Measurements from ENCODE around the gene GPRIN1.
A peak's percentile ranks its signal among the peaks of the same experiment; 100 is the strongest.

The GPRIN1 gene

GRCh38 chr5:176609724-176610434, at the start of gene GPRIN1:
GPRIN1 (minus strand) TSS chr5:176610156; CDS start chr5:176599834, 10,322 bp downstream.
- DNase-seq (ENCODE audit: low spot score): peak; percentile 71

- DNase-seq (ENCODE audit: low spot score): no peak
Observed at GRCh38 chr5:176659512-176659839, 49.5 kb upstream of the GPRIN1 start.

DNA sequence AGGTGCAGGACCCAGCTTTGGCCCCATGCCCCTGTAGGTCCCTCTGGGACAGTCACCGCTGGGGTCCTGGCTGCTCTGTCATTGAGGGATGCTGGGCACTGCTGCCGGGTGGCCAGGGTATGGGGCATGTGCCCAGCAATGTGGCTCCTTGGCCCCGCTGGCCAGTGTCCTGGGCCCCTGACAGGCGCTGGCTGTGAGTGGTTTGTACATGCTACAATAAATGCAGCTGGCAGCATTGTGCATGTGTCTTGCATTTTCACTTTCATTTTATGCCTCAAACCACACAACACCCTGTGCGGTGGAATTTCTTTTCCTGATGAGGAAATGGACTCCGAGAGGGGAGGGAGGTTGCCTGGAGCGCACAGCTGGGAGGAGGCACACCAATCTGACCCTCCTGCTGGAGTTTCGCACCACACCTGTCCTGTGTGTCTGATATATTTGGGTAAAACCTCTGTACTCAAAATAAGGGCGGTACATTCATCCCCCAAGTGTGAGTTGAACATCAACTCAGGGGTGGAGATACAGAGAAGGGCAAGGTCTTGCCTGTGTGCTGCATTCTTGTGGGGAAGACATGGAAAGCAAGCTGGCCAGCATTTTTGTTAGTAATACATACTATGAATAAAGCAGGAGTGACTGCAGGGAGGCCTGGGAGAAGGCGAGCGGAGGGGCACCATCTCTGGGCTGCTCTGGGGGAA, 49.0 kb upstream of the GPRIN1 start:
- DNase-seq (ENCODE audit: low spot score): no peak

DNA sequence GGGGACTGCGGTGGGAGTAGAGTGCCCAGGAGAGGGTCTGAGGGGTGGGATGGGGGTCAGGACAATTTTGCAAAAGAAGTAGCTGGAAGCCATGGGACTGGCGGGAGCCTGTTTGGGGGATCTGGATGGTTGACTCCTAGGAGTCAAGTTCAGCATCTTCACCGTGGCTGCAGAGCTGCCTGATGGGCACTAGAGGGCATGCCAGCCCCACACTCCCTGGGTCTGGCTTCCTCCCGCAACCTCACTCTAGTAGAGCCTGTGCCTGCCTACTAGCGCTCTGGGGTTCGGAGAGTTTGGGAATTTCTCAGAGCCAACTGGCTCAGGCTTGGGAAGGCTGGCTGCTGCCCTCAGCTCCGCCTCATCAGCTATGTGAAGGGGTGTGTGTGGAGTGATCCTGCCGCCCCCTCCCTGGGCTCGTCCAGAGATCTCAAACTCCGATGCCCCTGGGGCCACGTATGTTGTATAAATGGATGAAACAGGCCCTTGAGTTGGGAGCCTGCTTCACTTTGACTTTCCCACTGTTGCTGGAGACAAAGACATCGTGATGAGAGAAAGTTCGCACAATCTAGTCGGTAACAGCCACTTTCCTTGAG, 48.1 kb upstream of the GPRIN1 start:
- DNase-seq (ENCODE audit: low spot score): peak; percentile 79

DNA sequence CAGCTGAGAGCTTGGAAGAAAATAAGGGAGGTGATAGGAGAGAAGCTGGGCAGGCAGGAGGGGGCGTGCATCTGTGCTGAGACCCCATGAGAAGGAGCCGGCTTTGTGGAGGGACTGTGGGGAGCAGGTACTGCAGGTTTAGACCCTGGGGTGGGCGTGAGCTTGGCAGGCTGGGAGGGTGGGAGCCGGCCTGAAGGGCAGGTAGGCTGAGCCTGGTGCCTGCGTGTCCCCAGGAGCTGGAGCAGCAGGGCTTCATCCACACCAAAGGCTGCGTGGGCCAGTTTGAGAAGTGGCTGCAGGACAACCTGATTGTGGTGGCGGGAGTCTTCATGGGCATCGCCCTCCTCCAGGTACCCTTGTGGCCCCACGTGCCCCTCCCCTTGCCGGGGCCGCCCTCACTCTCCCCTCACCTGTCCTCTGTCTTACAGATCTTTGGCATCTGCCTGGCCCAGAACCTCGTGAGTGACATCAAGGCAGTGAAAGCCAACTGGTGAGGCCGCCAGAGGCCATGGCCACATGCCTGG, 46.6 kb upstream of the GPRIN1 start:
- DNase-seq (ENCODE audit: low spot score): no peak

GRCh38 chr5:176654856-176655255, 44.9 kb upstream of the GPRIN1 start:
- no peak for DNase-seq (ENCODE audit: low spot score)

DNA sequence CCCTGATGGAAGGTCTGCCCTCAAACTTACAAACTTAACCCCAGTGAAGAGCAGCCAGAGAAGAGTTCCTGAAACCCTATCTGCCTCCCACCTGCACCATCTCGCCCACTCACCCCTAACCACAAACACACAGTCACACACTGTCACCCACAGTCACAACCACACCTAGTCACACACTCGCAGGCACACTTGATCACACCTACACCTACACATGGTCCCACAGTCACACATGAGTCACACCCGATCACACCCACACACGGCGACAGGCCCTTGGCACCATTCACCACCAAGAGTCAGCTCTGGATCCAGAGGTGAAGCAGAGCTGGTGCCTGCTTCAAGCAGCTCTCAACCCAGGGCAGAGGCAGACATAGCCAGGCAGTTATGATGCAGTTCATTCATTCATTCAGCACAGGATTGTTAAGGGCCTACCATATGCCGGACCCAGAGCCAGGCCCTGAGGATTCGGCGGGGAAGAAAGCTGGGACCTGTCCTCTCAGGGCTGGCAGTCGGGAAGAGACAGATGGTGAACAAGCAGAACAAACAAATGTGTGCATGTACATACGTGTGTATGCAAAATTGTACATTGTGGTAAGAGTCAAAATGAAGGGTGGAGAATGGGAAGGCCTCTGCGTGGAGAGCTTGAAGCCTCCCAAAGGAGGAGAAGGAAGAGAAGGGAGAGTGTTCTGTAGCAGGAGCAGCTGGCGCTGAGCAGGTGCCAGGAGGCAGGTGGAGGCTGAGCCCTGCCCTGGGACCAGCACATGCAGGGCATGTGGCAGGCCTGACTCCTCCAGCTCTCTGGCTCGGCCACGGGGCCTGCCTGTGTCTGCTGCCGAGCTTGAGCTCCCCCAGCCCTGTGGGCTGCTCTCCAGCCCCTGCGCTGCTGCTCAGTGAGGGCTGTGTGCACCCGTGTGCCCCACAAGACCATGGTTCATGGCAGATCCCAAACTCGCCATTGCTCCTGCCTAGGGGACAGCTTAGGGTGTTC, 43.7 kb upstream of the GPRIN1 start:
- peak; percentile 77 for DNase-seq (ENCODE audit: low spot score)

GRCh38 chr5:176652136-176652535, 42.2 kb upstream of the GPRIN1 start:
- no peak for DNase-seq (ENCODE audit: low spot score)

- DNase-seq (ENCODE audit: low spot score): no peak
Observed at GRCh38 chr5:176651472-176651980, 41.6 kb upstream of the GPRIN1 start.

GRCh38 chr5:176650354-176650884, 40.5 kb upstream of the GPRIN1 start:
- no peak for DNase-seq (ENCODE audit: low spot score)

- no peak for DNase-seq (ENCODE audit: low spot score)
Observed at GRCh38 chr5:176648474-176649194, 38.7 kb upstream of the GPRIN1 start.

DNA sequence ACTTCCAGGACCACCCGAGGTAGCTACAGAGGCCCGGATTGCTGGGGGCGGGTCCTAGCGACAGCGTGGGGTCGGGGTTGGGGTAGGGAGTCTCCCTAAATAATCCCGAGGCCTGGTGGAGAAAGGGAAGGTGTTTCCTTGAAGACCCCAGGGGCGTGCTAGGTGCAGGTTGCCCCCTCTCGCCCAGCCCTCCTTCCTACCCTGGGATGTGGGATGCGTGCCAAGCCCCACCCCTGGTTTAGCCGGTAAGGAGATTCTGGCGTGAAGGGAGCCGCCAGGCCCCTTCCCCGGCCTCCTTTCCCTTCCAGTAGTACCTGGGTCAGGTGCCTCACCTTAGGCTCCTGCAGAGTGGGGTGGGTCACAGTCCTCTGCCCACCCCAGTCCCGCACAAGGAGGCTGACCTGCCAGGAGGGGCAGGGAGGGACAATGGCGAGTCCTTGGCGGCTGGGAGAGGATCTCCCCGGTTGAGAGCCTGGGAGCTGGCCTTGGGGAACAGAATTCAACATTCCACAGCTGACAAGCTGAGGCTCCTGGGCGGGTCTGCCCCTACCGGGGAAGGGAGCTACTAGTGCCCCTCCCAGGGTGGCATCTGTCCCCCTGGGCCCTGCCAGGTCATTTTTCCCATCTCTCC, 38.0 kb upstream of the GPRIN1 start:
- peak; percentile 39 for DNase-seq (ENCODE audit: low spot score)

DNA sequence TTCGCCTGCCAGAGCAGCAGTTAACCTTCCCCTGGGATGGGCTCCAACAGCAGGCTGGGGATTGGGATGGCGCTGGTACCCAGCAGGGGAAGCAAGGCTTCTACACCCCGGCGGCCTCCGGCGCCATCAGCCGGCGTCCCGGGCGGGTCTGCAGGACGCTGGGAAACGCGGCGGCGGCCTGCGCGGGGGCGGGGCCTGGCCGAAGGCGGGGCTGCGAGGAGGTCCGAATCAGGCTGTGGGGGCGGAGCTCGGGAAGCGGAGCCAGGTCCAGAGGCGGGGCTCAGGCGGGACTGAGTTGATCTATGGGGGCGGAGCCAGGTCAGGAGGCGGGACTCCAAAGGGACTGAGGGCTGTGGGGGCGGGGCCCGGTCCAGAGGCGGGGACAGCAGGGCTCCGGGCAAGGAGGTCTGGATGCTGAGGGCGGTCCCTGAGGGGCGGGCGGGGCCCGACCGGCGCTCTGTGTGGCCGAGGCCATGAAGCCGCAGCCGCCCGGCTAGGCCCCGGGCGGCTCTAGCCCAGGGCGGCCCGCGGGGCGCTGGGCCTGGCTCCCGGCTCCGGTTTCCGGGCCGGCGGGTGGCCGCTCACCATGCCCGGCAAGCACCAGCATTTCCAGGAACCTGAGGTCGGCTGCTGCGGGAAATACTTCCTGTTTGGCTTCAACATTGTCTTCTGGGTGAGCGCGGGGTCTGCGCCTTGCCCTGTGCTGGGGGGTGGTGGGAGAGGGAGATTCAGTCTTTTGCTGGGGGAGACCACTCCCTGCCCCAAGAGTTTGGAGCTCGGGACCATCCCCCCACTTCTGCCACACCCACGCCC, 37.3 kb upstream of the GPRIN1 start, which contains the start of gene TSPAN17:
Gene TSPAN17 (plus strand): TSS at position 455 of the 813 bp plus-strand sequence. CDS start 132 bp downstream, at position 587.
- DNase-seq (ENCODE audit: low spot score): peak; percentile 98

- DNase-seq (ENCODE audit: low spot score): no peak
Observed at GRCh38 chr5:176646707-176647029, 36.7 kb upstream of the GPRIN1 start.

GRCh38 chr5:176646049-176646706, 36.2 kb upstream of the GPRIN1 start:
- DNase-seq (ENCODE audit: low spot score): no peak

DNA sequence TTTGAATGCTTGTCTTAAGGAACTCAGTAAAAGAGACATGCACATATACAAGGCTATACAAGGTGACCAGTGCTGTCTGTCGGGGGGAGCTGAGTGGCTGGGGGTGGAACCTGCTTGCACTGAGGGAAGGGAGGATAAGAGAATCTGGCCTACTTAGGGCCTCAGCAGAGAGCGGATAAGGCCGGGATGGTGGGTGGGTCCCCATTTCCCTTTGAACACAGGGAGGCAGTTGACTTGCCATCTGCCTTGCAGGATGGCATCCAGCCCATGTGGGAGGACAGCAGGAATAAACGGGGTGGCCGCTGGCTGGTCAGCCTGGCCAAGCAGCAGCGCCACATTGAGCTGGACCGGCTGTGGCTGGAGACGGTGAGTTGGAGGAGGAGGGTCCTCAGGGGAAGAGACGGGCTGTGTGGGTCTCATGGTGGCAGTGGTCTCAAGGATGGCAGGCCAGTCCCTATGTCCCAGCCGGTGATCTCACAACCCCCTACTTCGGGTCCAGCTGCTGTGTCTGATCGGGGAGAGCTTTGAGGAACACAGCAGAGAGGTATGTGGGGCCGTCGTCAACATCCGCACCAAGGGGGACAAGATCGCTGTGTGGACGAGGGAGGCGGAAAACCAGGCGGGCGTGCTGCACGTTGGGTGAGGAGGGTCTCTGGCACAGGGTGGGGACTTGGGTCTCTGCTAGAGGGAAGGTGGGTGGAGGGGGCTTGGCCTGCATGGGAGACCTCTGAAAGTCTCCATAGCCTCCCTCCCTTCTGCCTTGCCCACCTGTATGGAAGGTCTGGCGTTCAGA, 35.1 kb upstream of the GPRIN1 start:
- DNase-seq (ENCODE audit: low spot score): no peak

GRCh38 chr5:176644294-176644693, 34.3 kb upstream of the GPRIN1 start:
- no peak for DNase-seq (ENCODE audit: low spot score)
